Cardiac atrium fibroblast (primary cell): ENCODE data around the gene HES2. TPM values are rescaled to one million over a fixed set of nuclear protein-coding genes. Genes with fewer than 3 reads are reported as not detected.

Experiments
- total RNA-seq: library from RNA; depleted of rRNA; stranded (reverse); fragments of >200 nt; gene quantifications from 2 replicates; pipeline ENCODE4 v1.2.3, GENCODE V29; 2015

The HES2 gene, protein sequence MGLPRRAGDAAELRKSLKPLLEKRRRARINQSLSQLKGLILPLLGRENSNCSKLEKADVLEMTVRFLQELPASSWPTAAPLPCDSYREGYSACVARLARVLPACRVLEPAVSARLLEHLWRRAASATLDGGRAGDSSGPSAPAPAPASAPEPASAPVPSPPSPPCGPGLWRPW
- 0.49 and 3.1 TPM in 2 replicates for total RNA-seq

DNA sequence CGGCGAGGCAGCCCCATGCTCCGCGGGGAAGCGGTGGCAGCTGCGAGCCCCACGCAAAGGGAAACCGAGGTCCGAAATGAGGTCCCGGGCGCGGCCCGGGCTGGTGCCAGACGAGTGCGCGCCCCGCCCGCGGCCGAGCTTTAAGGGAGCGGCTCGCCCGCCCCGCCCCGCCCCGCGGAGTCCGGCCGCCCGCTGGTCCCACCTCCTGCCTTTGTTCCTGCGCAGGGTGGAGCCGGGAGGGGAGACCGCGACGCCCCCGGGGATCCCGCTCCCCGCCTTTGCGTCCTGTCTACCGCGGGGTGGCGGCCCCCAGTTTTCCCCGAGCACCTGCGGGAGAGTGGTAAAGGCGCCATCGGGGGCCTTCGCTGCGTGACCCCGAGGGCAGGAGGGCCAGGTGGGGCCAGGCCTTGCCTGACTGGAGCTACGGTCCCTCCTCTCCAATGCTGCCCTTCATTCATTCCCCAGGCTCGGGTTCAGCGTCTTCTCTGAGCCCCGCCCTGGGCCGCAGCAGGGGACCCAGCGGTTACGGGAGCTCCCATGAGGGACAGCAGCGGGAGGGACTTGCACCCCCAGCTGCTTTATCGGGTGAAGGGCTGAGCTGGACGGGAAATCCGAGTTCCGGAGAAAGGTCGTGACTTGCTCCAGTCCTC is at the start of gene HES2:
Gene HES2 (minus strand): TSS at position 116 of the 650 bp plus-strand sequence. CDS start 99 bp downstream, at position 17.

DNA sequence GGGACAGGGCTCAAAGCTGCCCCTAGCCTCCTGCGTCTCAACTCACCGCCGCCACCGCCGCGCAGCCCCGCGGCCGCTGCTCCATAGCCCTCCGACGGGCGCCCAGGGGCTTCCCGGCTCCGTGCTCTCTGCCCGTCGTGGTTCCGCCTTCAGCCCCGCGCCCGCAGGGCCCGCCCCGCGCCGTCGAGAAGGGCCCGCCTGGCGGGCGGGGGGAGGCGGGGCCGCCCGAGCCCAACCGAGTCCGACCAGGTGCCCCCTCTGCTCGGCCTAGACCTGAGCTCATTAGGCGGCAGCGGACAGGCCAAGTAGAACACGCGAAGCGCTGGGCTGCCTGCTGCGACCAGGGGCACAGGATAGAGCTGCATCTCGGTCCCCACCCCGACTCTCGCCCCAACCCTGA is 46.3 kb upstream of the HES2 start, which contains the start of gene TNFRSF25:
Gene TNFRSF25 (minus strand): TSS at position 151 of the 400 bp plus-strand sequence. CDS start 66 bp downstream, at position 85.

DNA sequence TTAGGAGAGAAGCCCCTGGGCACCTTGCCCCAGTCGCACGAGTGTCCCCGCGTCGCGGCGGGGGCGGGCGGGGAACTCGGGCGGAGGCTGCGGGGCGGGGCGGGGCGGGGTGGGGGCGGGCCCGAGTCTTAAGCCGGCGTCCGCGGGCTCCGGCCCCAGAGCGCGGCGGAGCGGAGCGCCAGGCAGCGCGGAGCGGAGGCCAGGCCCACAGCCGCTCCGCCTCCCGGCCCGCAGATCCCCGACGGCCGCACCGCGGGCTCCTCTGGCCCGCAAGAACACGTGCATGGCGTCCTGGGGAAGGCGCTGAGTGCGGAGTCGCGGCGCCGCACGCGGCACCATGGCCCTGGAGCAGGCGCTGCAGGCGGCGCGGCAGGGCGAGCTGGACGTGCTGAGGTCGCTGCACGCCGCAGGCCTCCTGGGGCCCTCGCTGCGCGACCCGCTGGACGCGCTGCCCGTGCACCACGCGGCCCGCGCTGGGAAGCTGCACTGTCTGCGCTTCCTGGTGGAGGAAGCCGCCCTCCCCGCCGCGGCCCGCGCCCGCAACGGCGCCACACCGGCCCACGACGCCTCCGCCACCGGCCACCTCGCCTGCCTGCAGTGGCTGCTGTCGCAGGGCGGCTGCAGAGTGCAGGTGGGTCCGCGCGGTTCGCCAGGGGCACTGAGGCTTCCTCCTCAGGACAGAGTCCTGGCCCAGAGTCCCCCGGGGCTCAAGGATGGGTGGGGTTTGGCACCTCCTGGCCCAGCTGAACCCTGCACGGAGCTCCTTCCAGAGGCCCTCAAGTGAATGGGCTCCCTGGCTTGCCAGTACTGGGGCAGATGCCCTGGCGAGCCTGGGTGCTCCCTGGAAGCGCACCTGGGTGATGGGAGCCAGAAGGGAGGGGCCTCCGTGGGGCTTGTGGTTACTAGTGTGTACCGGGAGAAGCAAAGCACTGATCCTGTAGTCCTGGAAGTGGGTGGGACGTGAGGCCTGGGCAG is 5.2 kb upstream of the HES2 start, which contains the start of gene ESPN:
Gene ESPN (plus strand): TSS at position 158 of the 975 bp plus-strand sequence. CDS start 180 bp downstream, at position 338.

DNA sequence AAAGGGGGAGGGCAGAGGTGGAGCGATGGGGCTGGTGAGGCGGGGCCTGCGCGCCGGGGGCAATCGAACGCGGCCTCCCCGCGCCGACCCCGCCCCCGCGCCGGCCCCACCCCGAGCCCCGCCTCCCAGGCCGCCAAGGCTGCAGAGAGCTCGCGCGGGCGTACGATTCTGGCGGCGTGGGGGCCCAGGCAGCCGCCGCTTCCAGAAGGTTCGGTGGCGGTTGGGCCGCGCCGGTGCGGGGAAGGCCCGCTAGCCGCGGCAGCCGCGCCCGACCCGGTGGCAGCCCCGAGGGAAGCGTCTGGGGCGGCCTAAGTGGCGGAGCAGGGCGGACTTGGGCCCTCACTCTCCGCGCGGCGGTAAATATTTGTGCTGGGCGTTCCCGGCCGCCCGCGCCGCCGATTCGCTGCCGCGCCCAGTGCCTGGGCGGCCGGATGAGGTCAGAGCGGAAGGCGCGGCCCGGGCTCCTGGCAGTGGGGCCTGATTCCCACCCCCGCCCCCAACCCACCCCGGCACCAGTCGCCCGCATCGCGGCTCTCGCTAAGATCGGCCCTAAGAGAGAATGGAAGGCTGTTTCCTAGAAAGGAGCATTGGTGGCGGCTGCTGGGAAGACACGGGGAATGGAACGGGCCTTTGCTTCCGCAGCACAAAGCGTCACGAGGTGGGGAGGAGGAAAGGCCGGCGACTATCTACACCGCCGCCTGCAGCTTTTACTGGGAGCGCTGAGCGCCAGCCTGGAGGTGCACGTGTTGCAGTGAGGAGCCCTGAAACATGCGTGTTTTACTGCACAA is 26.1 kb downstream of the HES2 start, which contains the start of gene ACOT7:
Gene ACOT7 (minus strand): TSS at position 368 of the 788 bp plus-strand sequence. CDS start 368 bp downstream, outside the sequence.

Other genes with a start within 250 kb of the HES2 start
- 0.16 TPM in 1 of 2 replicates, not detected in the other for gene CHD5, start 239.6 kb downstream of the HES2 start, total RNA-seq
- gene RPL22, start 220.3 kb downstream of the HES2 start, total RNA-seq: 134 and 153 TPM in 2 replicates
- 1.8 and 4.2 TPM in 2 replicates for gene RNF207, start 213.8 kb downstream of the HES2 start, total RNA-seq
- 58.9 and 64.5 TPM in 2 replicates for gene ICMT, start 184.0 kb downstream of the HES2 start, total RNA-seq
- gene HES3, start 175.7 kb downstream of the HES2 start, total RNA-seq: not detected in 2 replicates
- 7.9 and 9.2 TPM in 2 replicates for gene GPR153, start 158.8 kb downstream of the HES2 start, total RNA-seq
- 27.8 and 37.9 TPM in 2 replicates for gene ACOT7, start 26.2 kb downstream of the HES2 start, total RNA-seq
- 0.18 TPM in 1 of 2 replicates, not detected in the other for gene ESPN, start 4.9 kb upstream of the HES2 start, total RNA-seq
- gene TNFRSF25, start 46.3 kb upstream of the HES2 start, total RNA-seq: 5.1 and 5.7 TPM in 2 replicates
- gene PLEKHG5, start 71.7 kb upstream of the HES2 start, total RNA-seq: 7.8 and 9.2 TPM in 2 replicates
- 13.6 and 16.1 TPM in 2 replicates for gene NOL9, start 134.6 kb upstream of the HES2 start, total RNA-seq
- not detected in 2 replicates for gene TAS1R1, start 135.4 kb upstream of the HES2 start, total RNA-seq
- gene ZBTB48, start 160.1 kb upstream of the HES2 start, total RNA-seq: 11.3 and 12.6 TPM in 2 replicates
- gene KLHL21, start 182.9 kb upstream of the HES2 start, total RNA-seq: 37.7 and 39.5 TPM in 2 replicates
- gene PHF13, start 193.8 kb upstream of the HES2 start, total RNA-seq: 8.8 and 10.2 TPM in 2 replicates
- 13.4 and 19.3 TPM in 2 replicates for gene THAP3, start 204.9 kb upstream of the HES2 start, total RNA-seq